MM.1S (cell line): ENCODE results near the gene PRKCSH.
"Not testable (repeated sequence)": the region's sequence is repeated elsewhere in the genome, so short reads cannot be mapped to it uniquely, and the experiment has no call there.

ENCODE experiments used
- DNase-seq: peaks from one replicate; pipeline ENCODE4 v3.0.0-alpha.2; 2015
- H2AFZ ChIP-seq: fragments of 300-600 bp; sonication (generic); 2 replicates; pipeline ENCODE4 v1.6.0; 2016; ENCODE audit warnings: antibody characterized with exemption, low read length
- H3F3A ChIP-seq: fragments of 300-600 bp; sonication (generic); 2 replicates; pipeline ENCODE4 v1.6.1; 2016; ENCODE audit warnings: mild to moderate bottlenecking, antibody characterized with exemption, low read length, moderate library complexity, mixed read lengths; ENCODE audit not compliant: insufficient read depth
- H3K27ac ChIP-seq: fragments of 300-600 bp; sonication (generic); 2 replicates; pipeline ENCODE4 v1.5.1; 2016; ENCODE audit warnings: mild to moderate bottlenecking, low read length
- H3K27me3 ChIP-seq: fragments of 300-600 bp; sonication (generic); replicated peaks from 2 replicates; pipeline ENCODE4 v1.6.0; 2016; ENCODE audit warnings: low read length; ENCODE audit not compliant: insufficient read depth
- H3K36me3 ChIP-seq: fragments of 300-600 bp; sonication (generic); replicated peaks from 2 replicates; pipeline ENCODE4 v1.6.1; 2016; ENCODE audit warnings: mild to moderate bottlenecking, low read length, mixed read lengths; ENCODE audit not compliant: insufficient read depth
- H3K4me1 ChIP-seq: fragments of 300-600 bp; sonication (generic); 2 replicates; pipeline ENCODE4 v1.6.1; 2016; ENCODE audit warnings: low read length, mixed read lengths
- H3K4me2 ChIP-seq: fragments of 300-600 bp; sonication (generic); 2 replicates; pipeline ENCODE4 v1.6.0; 2016; ENCODE audit warnings: low read depth, low read length
- H3K4me3 ChIP-seq: fragments of 300-600 bp; sonication (generic); 2 replicates; pipeline ENCODE4 v1.5.1; 2016; ENCODE audit warnings: low read length, mixed read lengths
- H3K79me2 ChIP-seq: fragments of 300-600 bp; sonication (generic); 2 replicates; pipeline ENCODE4 v1.6.1; 2016; ENCODE audit warnings: mixed run types, low read length, mixed read lengths
- H3K9ac ChIP-seq: fragments of 300-600 bp; sonication (generic); 2 replicates; pipeline ENCODE4 v1.6.1; 2016; ENCODE audit warnings: low read length, mixed read lengths
- H3K9me2 ChIP-seq: fragments of 300-600 bp; sonication (generic); replicated peaks from 2 replicates; pipeline ENCODE4 v1.6.1; 2016; ENCODE audit warnings: mild to moderate bottlenecking, low read length, mixed read lengths; ENCODE audit not compliant: insufficient read depth
- H3K9me3 ChIP-seq: fragments of 300-600 bp; sonication (generic); replicated peaks from 2 replicates; pipeline ENCODE4 v1.6.1; 2016; ENCODE audit warnings: mild to moderate bottlenecking, low read length, mixed read lengths; ENCODE audit not compliant: insufficient read depth
- H4K20me1 ChIP-seq: fragments of 300-600 bp; sonication (generic); 2 replicates; pipeline ENCODE4 v1.6.1; 2016; ENCODE audit warnings: mild to moderate bottlenecking, low read length, moderate library complexity, mixed read lengths; ENCODE audit not compliant: insufficient read depth
- CTCF ChIP-seq: fragments of 300-600 bp; sonication (generic); IDR thresholded peaks from 2 replicates; pipeline ENCODE4 v1.5.1; 2016; ENCODE audit warnings: antibody characterized with exemption, low read length, mixed read lengths
- EZH2 ChIP-seq: fragments of 300-600 bp; sonication (generic); optimal IDR thresholded peaks from 2 replicates; pipeline ENCODE3; 2017; ENCODE audit warnings: low read depth, mild to moderate bottlenecking, antibody characterized with exemption, low read length, mixed read lengths
- EZH2phosphoT487 ChIP-seq: fragments of 300-600 bp; sonication (generic); IDR thresholded peaks from 2 replicates; pipeline ENCODE4 v1.6.1; 2018; ENCODE audit warnings: antibody characterized with exemption, low read length

PRKCSH gene

DNA sequence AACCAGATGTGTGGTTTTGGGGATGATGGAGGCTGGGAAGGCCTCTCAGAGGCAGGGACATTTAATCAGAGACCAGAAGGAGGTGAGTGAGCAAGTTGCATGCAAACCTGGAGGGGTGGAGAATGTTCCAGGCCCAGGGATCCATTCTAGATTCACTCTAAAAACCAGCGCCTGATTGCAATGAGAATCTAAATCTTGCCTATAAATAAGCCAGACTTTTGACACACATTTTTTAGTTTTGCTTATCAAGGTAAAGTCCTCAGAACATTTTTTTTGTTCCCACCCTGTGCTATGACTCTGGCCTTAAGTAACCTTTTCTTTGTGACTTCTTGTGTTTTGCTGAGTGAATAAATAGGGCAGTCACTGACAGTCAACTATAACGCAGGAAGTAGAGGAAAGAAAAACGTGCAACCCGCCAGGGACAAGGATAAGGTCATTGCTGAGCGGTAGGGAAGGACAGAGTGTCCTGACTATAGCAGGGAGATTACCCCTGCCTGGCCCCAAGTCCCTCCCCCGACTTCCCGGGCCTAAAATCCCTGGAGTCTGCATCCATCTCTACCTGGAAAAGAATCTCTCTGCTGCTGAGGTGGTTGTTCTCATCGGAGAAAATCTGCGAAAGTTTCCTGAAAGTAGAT, 30.7 kb upstream of the PRKCSH start:
- Histone ChIP-seq H3K36me3 (no peaks in the 10 kb centered on the region), H3K27ac (no peak overlapping the region), H3K79me2 (no peaks in the 10 kb centered on the region), H4K20me1 (no peaks in the 10 kb centered on the region), H3K9ac (no peak overlapping the region), H3F3A (no peaks in the 10 kb centered on the region), H3K27me3 (peaks cover 51% of the 10 kb centered on the region), H3K4me2 (no peak overlapping the region), H2AFZ (no peak overlapping the region), H3K9me3 (no peaks in the 10 kb centered on the region), H3K4me3 (no peak overlapping the region), H3K4me1 (no peaks in the 10 kb centered on the region), H3K9me2 (no peaks in the 10 kb centered on the region)
- no peak for TF ChIP-seq EZH2
- no peak for TF ChIP-seq EZH2phosphoT487
- TF ChIP-seq CTCF: no peak
- no peak for DNase-seq

- Histone ChIP-seq H3K27me3 (peaks cover 56% of the 10 kb centered on the region), H3K9ac (no peak overlapping the region), H3F3A (no peaks in the 10 kb centered on the region), H3K27ac (no peak overlapping the region), H2AFZ (no peak overlapping the region), H3K4me1 (no peaks in the 10 kb centered on the region), H3K9me3 (no peaks in the 10 kb centered on the region), H3K79me2 (no peaks in the 10 kb centered on the region), H3K36me3 (no peaks in the 10 kb centered on the region), H3K9me2 (no peaks in the 10 kb centered on the region), H4K20me1 (no peaks in the 10 kb centered on the region), H3K4me2 (no peak overlapping the region), H3K4me3 (no peak overlapping the region)
- TF ChIP-seq EZH2: no peak
- no peak for DNase-seq
Measured at GRCh38 chr19:11405846-11406643, 29.4 kb upstream of the PRKCSH start.

DNA sequence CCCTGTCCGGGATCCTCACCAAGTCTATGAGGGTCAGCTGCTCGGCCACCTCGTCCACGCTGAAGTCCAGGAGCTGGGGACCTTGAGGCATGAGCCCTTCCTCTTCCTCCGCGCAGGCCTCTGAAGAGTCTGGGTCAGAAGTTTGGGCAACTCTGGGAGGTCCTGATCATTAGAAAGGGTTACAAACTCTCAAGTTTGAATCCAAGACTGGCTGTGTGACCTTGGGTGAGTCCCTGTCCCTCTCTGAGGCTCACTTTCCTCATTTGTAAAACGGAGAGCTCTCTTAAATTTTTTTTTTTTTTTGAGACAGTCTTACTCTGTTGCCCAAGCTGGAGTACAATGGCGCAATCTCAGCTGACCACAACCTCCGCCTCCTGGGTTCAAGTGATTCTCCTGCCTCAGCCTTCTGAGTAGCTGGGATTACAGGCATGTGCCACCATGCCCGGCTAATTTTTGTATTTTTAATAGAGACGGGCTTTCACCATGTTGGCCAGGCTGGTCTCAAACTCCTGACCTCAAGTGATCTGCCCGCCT, 28.7 kb upstream of the PRKCSH start:
- not testable (repeated sequence) for H3K9me2 ChIP-seq, H3K4me1 ChIP-seq, H3K9ac ChIP-seq, H2AFZ ChIP-seq, H3K4me2 ChIP-seq, H3F3A ChIP-seq, H3K4me3 ChIP-seq, H3K36me3 ChIP-seq, H3K27ac ChIP-seq, H3K9me3 ChIP-seq, H3K79me2 ChIP-seq, DNase-seq, H4K20me1 ChIP-seq
- H3K27me3 ChIP-seq: peaks cover 63% of the 10 kb centered on the region

DNA sequence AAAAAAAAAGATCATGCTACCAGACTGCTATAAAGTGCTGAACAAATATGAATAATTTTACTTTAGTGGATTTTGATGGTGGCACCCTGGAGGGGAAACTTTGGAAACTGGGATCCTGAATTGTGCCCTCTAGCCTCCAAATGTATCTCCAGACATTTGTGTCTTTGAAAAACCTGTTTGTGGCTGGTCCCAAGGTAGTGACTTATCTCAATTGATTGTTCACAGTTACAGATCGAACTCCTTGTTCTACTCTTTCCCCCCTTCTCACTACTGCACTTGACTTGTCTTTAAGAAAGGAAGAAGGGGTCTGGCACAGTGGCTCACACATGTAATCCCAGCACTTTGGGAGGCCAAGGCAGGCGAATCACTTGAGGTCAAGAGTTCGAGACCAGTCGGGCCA, 26.8 kb upstream of the PRKCSH start:
- H3K27ac ChIP-seq: no peak overlapping the region
- H3K4me3 ChIP-seq: no peak overlapping the region
- H3K9ac ChIP-seq: no peak overlapping the region
- no peaks in the 10 kb centered on the region for H3K36me3 ChIP-seq
- H3F3A ChIP-seq: no peaks in the 10 kb centered on the region
- no peak for DNase-seq
- TF ChIP-seq CTCF (no peak), EZH2phosphoT487 (no peak), EZH2 (no peak)
- H3K9me2 ChIP-seq: no peaks in the 10 kb centered on the region
- H3K27me3 ChIP-seq: peaks cover 71% of the 10 kb centered on the region
- H3K9me3 ChIP-seq: no peaks in the 10 kb centered on the region
- H2AFZ ChIP-seq: no peak overlapping the region
- H3K4me1 ChIP-seq: no peaks in the 10 kb centered on the region
- H3K4me2 ChIP-seq: no peak overlapping the region
- no peaks in the 10 kb centered on the region for H3K79me2 ChIP-seq
- H4K20me1 ChIP-seq: no peaks in the 10 kb centered on the region
